IMR-90 (cell line): Measurements from ENCODE around the gene KRT37. TPM values are rescaled to one million over a fixed set of nuclear protein-coding genes. Genes with fewer than 3 reads are reported as not detected.

Source experiments
- ATAC-seq: fragments of 200-7000 bp; cut with Tn5 transposase; 2 replicates; pipeline ENCODE4 v1.9.1; 2020; ENCODE audit warnings: low read depth, mild to moderate bottlenecking, moderate library complexity
- BruUV-seq: library from RNA; stranded (reverse); fragments of 400-500 nt; replicated peaks from 2 replicates; lab custom pipeline; 2021; lab: Mats Ljungman, UMichigan
- CTCF ChIA-PET: fragments of 300-600 bp; formaldehyde crosslinking; extraction: SDS; loops from one replicate; lab custom pipeline; 2021; ENCODE audit warnings: antibody characterized with exemption; lab: Yijun Ruan, JAX
- POLR2A ChIA-PET: fragments of 300-600 bp; sonication (Branson Sonifier 250); formaldehyde crosslinking; loops from one replicate; lab custom pipeline; 2022; ENCODE audit warnings: antibody characterized with exemption; ENCODE audit not compliant: unreplicated experiment; lab: Charles Lee
- DNase-seq: peaks from one replicate; pipeline ENCODE4 v3.0.0; 2013
- H2AFZ ChIP-seq: replicated peaks from 2 replicates; pipeline ENCODE3; 2013; ENCODE audit warnings: low read length, mild to moderate bottlenecking; ENCODE audit not compliant: poor library complexity
- H2AK5ac ChIP-seq: 2 replicates; pipeline ENCODE4 v1.6.1; 2013; ENCODE audit warnings: low read depth, low read length, inconsistent platforms
- H2AK9ac ChIP-seq: replicated peaks from 2 replicates; pipeline ENCODE3; 2013; ENCODE audit warnings: mild to moderate bottlenecking, low read depth, low read length, moderate library complexity; ENCODE audit not compliant: poor library complexity
- H2BK120ac ChIP-seq: 2 replicates; pipeline ENCODE4 v1.6.1; 2013; ENCODE audit warnings: low read depth, low read length, inconsistent platforms
- H2BK15ac ChIP-seq: 3 replicates; pipeline ENCODE4 v1.6.1; 2013; ENCODE audit warnings: low read depth, low read length, inconsistent platforms
- H2BK20ac ChIP-seq: 2 replicates; pipeline ENCODE4 v1.6.1; 2013; ENCODE audit warnings: low read depth, mild to moderate bottlenecking, inconsistent platforms, low read length, moderate library complexity
- H2BK5ac ChIP-seq: 2 replicates; pipeline ENCODE4 v1.6.1; 2013; ENCODE audit warnings: mild to moderate bottlenecking, low read depth, low read length, inconsistent platforms; ENCODE audit not compliant: poor library complexity, severe bottlenecking
- H3K14ac ChIP-seq: replicated peaks from 2 replicates; pipeline ENCODE4 v1.6.1; 2013; ENCODE audit warnings: low read depth, low read length, inconsistent platforms
- H3K18ac ChIP-seq: 2 replicates; pipeline ENCODE4 v1.6.1; 2013; ENCODE audit warnings: low read depth, low read length, control low read depth
- H3K23ac ChIP-seq: 2 replicates; pipeline ENCODE4 v1.6.1; 2013; ENCODE audit warnings: low read depth, low read length, inconsistent platforms
- H3K27ac ChIP-seq: 2 replicates; pipeline ENCODE4 v1.5.1; 2013; ENCODE audit warnings: mild to moderate bottlenecking, control low read depth, low read length; ENCODE audit not compliant: insufficient read depth
- H3K27me3 ChIP-seq: 2 replicates; pipeline ENCODE4 v1.6.1; 2013; ENCODE audit warnings: low read length; ENCODE audit not compliant: control insufficient read depth, insufficient read depth
- H3K36me3 ChIP-seq: 2 replicates; pipeline ENCODE4 v1.6.1; 2013; ENCODE audit warnings: low read length, mixed read lengths; ENCODE audit not compliant: control insufficient read depth, insufficient read depth
- H3K4ac ChIP-seq: 2 replicates; pipeline ENCODE4 v1.6.1; 2013; ENCODE audit warnings: low read depth, low read length, inconsistent platforms
- H3K4me1 ChIP-seq: 2 replicates; pipeline ENCODE4 v1.6.1; 2013; ENCODE audit warnings: low read length, mixed read lengths; ENCODE audit not compliant: control insufficient read depth, insufficient read depth
- H3K4me2 ChIP-seq: 2 replicates; pipeline ENCODE4 v1.6.1; 2013; ENCODE audit warnings: low read depth, mild to moderate bottlenecking, control low read depth, low read length, moderate library complexity
- H3K4me3 ChIP-seq: 2 replicates; pipeline ENCODE4 v1.5.1; 2013; ENCODE audit warnings: low read depth, mild to moderate bottlenecking, control low read depth, low read length, moderate library complexity; ENCODE audit not compliant: insufficient read depth
- H3K56ac ChIP-seq: 2 replicates; pipeline ENCODE4 v1.6.1; 2013; ENCODE audit warnings: low read length, inconsistent platforms; ENCODE audit not compliant: insufficient read depth; ENCODE audit errors: extremely low read depth
- H3K79me1 ChIP-seq, 2 experiments: 2 replicates each; pipeline ENCODE4 v1.6.1; 2013; ENCODE audit warnings: low read length in 2 of 2, inconsistent platforms in 1 of 2, low read depth in 1 of 2
- H3K9ac ChIP-seq: 2 replicates; pipeline ENCODE4 v1.6.1; 2013; ENCODE audit warnings: low read depth, low read length, control low read depth
- H3K9me1 ChIP-seq: 2 replicates; pipeline ENCODE4 v1.6.1; 2013; ENCODE audit warnings: low read length, inconsistent platforms; ENCODE audit not compliant: insufficient read depth
- H3K9me3 ChIP-seq: 2 replicates; pipeline ENCODE4 v1.6.1; 2013; ENCODE audit warnings: low read length; ENCODE audit not compliant: control insufficient read depth, insufficient read depth
- H4K20me1 ChIP-seq: 2 replicates; pipeline ENCODE4 v1.6.1; 2013; ENCODE audit warnings: low read length, inconsistent platforms; ENCODE audit not compliant: insufficient read depth
- H4K5ac ChIP-seq: 2 replicates; pipeline ENCODE4 v1.6.1; 2013; ENCODE audit warnings: mild to moderate bottlenecking, low read depth, low read length, control low read depth
- H4K8ac ChIP-seq, 2 experiments: 2 replicates each; pipeline ENCODE4 v1.6.1; 2013; ENCODE audit warnings: low read depth in 2 of 2, low read length in 2 of 2, control low read depth in 1 of 2, inconsistent platforms in 1 of 2
- H4K91ac ChIP-seq: 2 replicates; pipeline ENCODE4 v1.6.1; 2013; ENCODE audit warnings: low read depth, low read length, inconsistent platforms; ENCODE audit not compliant: insufficient read depth
- RCOR1 ChIP-seq: IDR thresholded peaks from 2 replicates; pipeline ENCODE4 v1.6.1; 2012; ENCODE audit warnings: mild to moderate bottlenecking, low read length, improper control_type of control experiment; ENCODE audit not compliant: insufficient replicate concordance
- WGBS, 2 experiments: methylation state at CpG; one replicate each; pipeline versions ENCODE4 v1.1.5 to v1.1.7; 2013; ENCODE audit warnings: missing lambda C conversion rate in 2 of 2; ENCODE audit not compliant: insufficient read length in 1 of 2; ENCODE audit errors: extremely low coverage in 2 of 2; 5-methylcytosine and 5-hydroxymethylcytosine counted together
- dilution Hi-C: fragments of 300-500 bp; cut with HindIII; formaldehyde crosslinking; loops from one replicate; pipeline ENCODE4 v1.14.3; 2018; ENCODE audit warnings: low sequenced_read_pairs; ENCODE audit not compliant: unreplicated experiment
- in situ Hi-C: fragments of 300-500 bp; cut with MboI; formaldehyde crosslinking; loops from 3 replicates; pipeline ENCODE4 v1.14.3; 2019; ENCODE audit warnings: low sequenced_read_pairs, inconsistent platforms, mixed read lengths
- intact Hi-C: fragments of 100-400 bp; cut with micrococcal nuclease; formaldehyde crosslinking; loops from 2 replicates; pipeline ENCODE4 v1.10.0; 2022
- polyA plus RNA-seq, 3 experiments: library from polyadenylated mRNA; depleted of rRNA; stranded (reverse); fragments of >200 nt; gene quantifications; 2 replicates each; pipeline ENCODE4 v1.2.3, GENCODE V29; 2012; ENCODE audit warnings: low replicate concordance in 1 of 3
- total RNA-seq: library from RNA; depleted of rRNA; stranded (reverse); fragments of >200 nt; gene quantifications from 2 replicates; pipeline ENCODE4 v1.2.3, GENCODE V29; 2012

KRT37 gene
- total and polyA plus RNA-seq, 2 of the 4 experiments (the other 2 are of a cell fraction): not detected

- peaks cover 25% of the 10 kb centered on the region for H3K27me3 ChIP-seq
- H3K23ac ChIP-seq: no peak overlapping the region
- no peak overlapping the region for H2AFZ ChIP-seq
- no peaks in the 10 kb centered on the region; the same call in 1 of the 2 replicates for H4K20me1 ChIP-seq
- no peak overlapping the region for H2BK5ac ChIP-seq
- WGBS, 2 experiments: no CpG with 5 or more reads among the region's 8 CpGs
- no peaks in the 10 kb centered on the region for H3K9me1 ChIP-seq
- dilution Hi-C loops (no loop called here), intact Hi-C loops (no loop called here), in situ Hi-C loops (no loop called here)
- no peaks in the 10 kb centered on the region for H3K36me3 ChIP-seq
- H2BK120ac ChIP-seq: no peak overlapping the region
- no peak overlapping the region for H3K4me2 ChIP-seq
- ATAC-seq: no peak
- peaks cover 10% of the 10 kb centered on the region for H3K9me3 ChIP-seq
- DNase-seq: no peak
- POLR2A ChIA-PET: no interaction called here
- no peak for TF ChIP-seq RCOR1
- CTCF ChIA-PET: interaction anchor here (0.7 to 1.2 kb wide), 2 partner anchors 29 to 85 kb away, joined by 3 read pairs; no protein-coding TSS in a partner anchor
- H3K14ac ChIP-seq: no peak overlapping the region
- H3K56ac ChIP-seq: no peak overlapping the region
- H3K9ac ChIP-seq: no peak overlapping the region
- no peak overlapping the region for H3K4me3 ChIP-seq
- H4K8ac ChIP-seq: no peak overlapping the region
- H2AK5ac ChIP-seq: no peak overlapping the region
- H3K27ac ChIP-seq: no peak overlapping the region
- no TSS peak for BruUV-seq
- H3K79me1 ChIP-seq: no peaks in the 10 kb centered on the region
- H4K5ac ChIP-seq: no peak overlapping the region
- no peak overlapping the region for H4K91ac ChIP-seq
- no peak overlapping the region; the same call in 2 of the 3 replicates for H2BK15ac ChIP-seq
- no peak overlapping the region for H3K18ac ChIP-seq
- no peak overlapping the region for H2BK20ac ChIP-seq
- no peak overlapping the region for H2AK9ac ChIP-seq
- no peak overlapping the region for H3K4ac ChIP-seq
- peaks cover 8% of the 10 kb centered on the region for H3K4me1 ChIP-seq
These were observed 39.4 kb upstream of the KRT37 start for GRCh38 chr17:41463746-41464145.
